Endodermal cell (in vitro differentiated cells): ENCODE data around the gene HHAT. TPM values are rescaled to one million over a fixed set of nuclear protein-coding genes. Genes with fewer than 3 reads are reported as not detected.

Experiments used
- DNase-seq: peaks from one replicate; pipeline ENCODE4 v3.0.0-alpha.2; 2017
- H3K27ac ChIP-seq: 2 replicates; pipeline ENCODE4 v1.5.1; 2013; ENCODE audit warnings: mild to moderate bottlenecking, low read depth, low read length, moderate library complexity
- H3K27me3 ChIP-seq: 2 replicates; pipeline ENCODE4 v1.6.1; 2013; ENCODE audit warnings: mild to moderate bottlenecking, low read length, moderate library complexity; ENCODE audit not compliant: insufficient read depth, control insufficient read depth, poor library complexity, severe bottlenecking
- H3K36me3 ChIP-seq: 2 replicates; pipeline ENCODE4 v1.7.0; 2013; ENCODE audit warnings: mild to moderate bottlenecking, low read length, moderate library complexity; ENCODE audit not compliant: control insufficient read depth, insufficient read depth
- H3K4me1 ChIP-seq: one replicate; pipeline ENCODE4 v1.7.0; 2013; ENCODE audit warnings: low read length; ENCODE audit not compliant: control insufficient read depth, insufficient read depth
- H3K4me3 ChIP-seq: 2 replicates; pipeline ENCODE4 v1.5.1; 2013; ENCODE audit warnings: mild to moderate bottlenecking, low read length, moderate library complexity
- H3K9ac ChIP-seq: 2 replicates; pipeline ENCODE4 v1.6.1; 2013; ENCODE audit warnings: mild to moderate bottlenecking, low read length, moderate library complexity; ENCODE audit not compliant: poor library complexity, severe bottlenecking; ENCODE audit errors: extremely low read depth
- H3K9me3 ChIP-seq: 2 replicates; pipeline ENCODE4 v1.6.1; 2013; ENCODE audit warnings: mild to moderate bottlenecking, low read length, moderate library complexity; ENCODE audit not compliant: control insufficient read depth
- H3K27ac Mint-ChIP-seq: 2 replicates; pipeline ENCODE4 v1.8.0; 2020; ENCODE audit warnings: mixed read lengths
- H3K27me3 Mint-ChIP-seq: 2 replicates; pipeline ENCODE4 v1.8.0; 2021; ENCODE audit warnings: mild to moderate bottlenecking, mixed read lengths; ENCODE audit not compliant: insufficient read depth
- H3K36me3 Mint-ChIP-seq: 2 replicates; pipeline ENCODE4 v1.8.0; 2020; ENCODE audit warnings: low read depth, mixed read lengths
- H3K4me1 Mint-ChIP-seq: 2 replicates; pipeline ENCODE4 v1.8.0; 2020; ENCODE audit warnings: mixed read lengths
- H3K4me3 Mint-ChIP-seq: 2 replicates; pipeline ENCODE4 v1.8.0; 2020; ENCODE audit warnings: mild to moderate bottlenecking, moderate library complexity, mixed read lengths
- H3K9me3 Mint-ChIP-seq: 2 replicates; pipeline ENCODE4 v1.8.0; 2020; ENCODE audit warnings: mild to moderate bottlenecking, mixed read lengths
- CTCF ChIP-seq: fragments of 200-600 bp; sonication (generic); conservative IDR thresholded peaks from 2 replicates; pipeline ENCODE4 v1.5.0; 2021; ENCODE audit warnings: antibody characterized with exemption, mild to moderate bottlenecking
- WGBS, 2 experiments: methylation state at CpG; one replicate each; pipeline versions ENCODE4 v1.1.5 to v1.1.7; 2013; ENCODE audit warnings: missing lambda C conversion rate in 2 of 2, mixed read lengths in 1 of 2; ENCODE audit not compliant: insufficient coverage in 1 of 2, insufficient read length in 1 of 2; 5-methylcytosine and 5-hydroxymethylcytosine counted together
- total RNA-seq, 2 donors: library from RNA; stranded (reverse); fragmentation: NEBNext Ultra II Directional in 1 of 2; extraction: Animal tissue kit (Norgen Biotek cat#: 25700) in 1 of 2; gene quantifications; 2 replicates in 1 of 2; 3 replicates in 1 of 2; pipeline ENCODE4 v1.2.1, GENCODE V29; 2021

HHAT gene
- total RNA-seq, 2 donors from 2014 or later: 6.9 to 9.8 TPM

- H3K27me3 Mint-ChIP-seq: no peaks in the 10 kb centered on the region
- H3K9me3 Mint-ChIP-seq: no peaks in the 10 kb centered on the region
- no peak overlapping the region for H3K27ac Mint-ChIP-seq
- H3K36me3 ChIP-seq: no peaks in the 10 kb centered on the region
- H3K36me3 Mint-ChIP-seq: no peaks in the 10 kb centered on the region
- H3K27ac ChIP-seq: no peak overlapping the region
- no peaks in the 10 kb centered on the region for H3K9me3 ChIP-seq
- DNase-seq: no peak
- peaks cover 24% of the 10 kb centered on the region for H3K4me1 Mint-ChIP-seq
- no peak for TF ChIP-seq CTCF
- H3K27me3 ChIP-seq: no peaks in the 10 kb centered on the region
- no peaks in the 10 kb centered on the region for H3K4me1 ChIP-seq
- H3K4me3 Mint-ChIP-seq: no peak overlapping the region
- no peak overlapping the region for H3K4me3 ChIP-seq
- no peak overlapping the region for H3K9ac ChIP-seq
- 75% methylated on average over 1 of the region's 1 CpG; no CpG with 5 or more reads in 1 of the 2 experiments for WGBS, 2 experiments
Observed at GRCh38 chr1:210376836-210377372, 48.2 kb downstream of the HHAT start.

GRCh38 chr1:210377731-210378333 lies 49.1 kb downstream of the HHAT start:
- Mint-ChIP-seq H3K9me3 (no peaks in the 10 kb centered on the region), H3K36me3 (no peaks in the 10 kb centered on the region), H3K27me3 (no peaks in the 10 kb centered on the region), H3K4me1 (peaks cover 14% of the 10 kb centered on the region), H3K27ac (no peak overlapping the region), H3K4me3 (no peak overlapping the region)
- H3K4me1 ChIP-seq: no peaks in the 10 kb centered on the region
- no peak overlapping the region for H3K9ac ChIP-seq
- no peak overlapping the region for H3K4me3 ChIP-seq
- no peak overlapping the region for H3K27ac ChIP-seq
- WGBS, 2 experiments: 92 to 94% methylated on average over 2 to 3 of the region's 3 CpGs
- no peaks in the 10 kb centered on the region for H3K9me3 ChIP-seq
- no peak for DNase-seq
- TF ChIP-seq CTCF: no peak
- H3K27me3 ChIP-seq: no peaks in the 10 kb centered on the region
- no peaks in the 10 kb centered on the region for H3K36me3 ChIP-seq

GRCh38 chr1:210378736-210379135 lies 50.0 kb downstream of the HHAT start:
- no peak overlapping the region for H3K27ac ChIP-seq
- no peak for TF ChIP-seq CTCF
- 91 to 100% methylated on average over 1 of the region's 1 CpG for WGBS, 2 experiments

More at GRCh38 chr1:210378736-210379135, 50.0 kb downstream of the HHAT start:
- Mint-ChIP-seq H3K36me3 (no peaks in the 10 kb centered on the region), H3K4me3 (no peak overlapping the region), H3K27ac (no peak overlapping the region), H3K27me3 (no peaks in the 10 kb centered on the region), H3K9me3 (no peaks in the 10 kb centered on the region), H3K4me1 (peaks cover 5% of the 10 kb centered on the region)
- Histone ChIP-seq H3K4me1 (no peaks in the 10 kb centered on the region), H3K9ac (no peak overlapping the region), H3K4me3 (no peak overlapping the region), H3K27me3 (no peaks in the 10 kb centered on the region), H3K36me3 (no peaks in the 10 kb centered on the region), H3K9me3 (no peaks in the 10 kb centered on the region)
- DNase-seq: no peak
